HCT116 (cell line): ENCODE data around the gene MEIS2. TPM values are rescaled to one million over a fixed set of nuclear protein-coding genes. Genes with fewer than 3 reads are reported as not detected.

Experiments
- ATAC-seq: fragments of 200-7000 bp; cut with Tn5 transposase; 2 replicates; pipeline ENCODE4 v1.9.1; 2020; ENCODE audit warnings: mild to moderate bottlenecking, moderate library complexity
- BruUV-seq: library from RNA; stranded (reverse); fragments of 400-500 nt; replicated peaks from 2 replicates; lab custom pipeline; 2021; lab: Mats Ljungman, UMichigan
- CTCF ChIA-PET: fragments of 300-600 bp; sonication (Branson Sonifier 250); formaldehyde crosslinking; loops from one replicate; lab custom pipeline; 2021; ENCODE audit warnings: antibody characterized with exemption; lab: Charles Lee
- POLR2A ChIA-PET: fragments of 300-600, 350-600 bp; sonication (Branson Sonifier 250); formaldehyde crosslinking; loops from one replicate; lab custom pipeline; 2021; ENCODE audit warnings: antibody characterized with exemption; lab: Charles Lee
- RAD21 ChIA-PET, 2 experiments: fragments of 300-600 bp; sonication (Branson Sonifier 250); formaldehyde crosslinking; loops; one replicate each; lab custom pipeline; 2023; ENCODE audit warnings: low total read pairs in 2 of 2; ENCODE audit not compliant: uncharacterized antibody in 2 of 2, unreplicated experiment in 2 of 2, low non-redundant PET in 1 of 2; lab: Charles Lee
- DNase-seq: peaks from one replicate; pipeline ENCODE4 v3.0.0-alpha.2; 2010; ENCODE audit warnings: low read depth, low spot score
- H2AFZ ChIP-seq: fragments of 200-600 bp; shearing (Covaris generic), sonication (generic); 2 replicates; pipeline ENCODE4 v1.6.1; 2017; ENCODE audit warnings: low read depth, mixed run types, mixed read lengths, antibody characterized with exemption, low read length; ENCODE audit not compliant: poor library complexity, severe bottlenecking
- H3K27ac ChIP-seq: 2 replicates; pipeline ENCODE4 v1.5.1; 2012; ENCODE audit warnings: low read depth, low read length
- H3K27me3 ChIP-seq: fragments of 200-600 bp; sonication (generic); 2 replicates; pipeline ENCODE4 v1.6.1; 2016; ENCODE audit warnings: mixed run types, low read length, mixed read lengths; ENCODE audit not compliant: insufficient read depth
- H3K36me3 ChIP-seq, 2 experiments: fragments of 200-500 bp in 1 of 2; fragments of 200-600 bp in 1 of 2; sonication (Bioruptor generic) in 1 of 2; sonication (generic) in 1 of 2; 2 replicates each; pipeline versions ENCODE4 v1.5.1 to v1.6.1; 2014 to 2016; ENCODE audit warnings: low read length in 2 of 2, inconsistent platforms in 1 of 2, mixed read lengths in 1 of 2, mixed run types in 1 of 2; ENCODE audit not compliant: insufficient read depth in 2 of 2, control insufficient read depth in 1 of 2
- H3K4me1 ChIP-seq, 2 experiments: fragments of 200-600 bp in 1 of 2; sonication (generic) in 1 of 2; 2 replicates each; pipeline versions ENCODE4 v1.5.1 to v1.6.1; 2012 to 2017; ENCODE audit warnings: low read length in 2 of 2, inconsistent platforms in 1 of 2, mild to moderate bottlenecking in 1 of 2, mixed read lengths in 1 of 2, mixed run types in 1 of 2, moderate library complexity in 1 of 2; ENCODE audit not compliant: insufficient read depth in 2 of 2, control insufficient read depth in 1 of 2
- H3K4me2 ChIP-seq: fragments of 200-600 bp; sonication (generic); 2 replicates; pipeline ENCODE4 v1.6.1; 2017; ENCODE audit warnings: mixed run types, low read length, mixed read lengths
- H3K4me3 ChIP-seq, 2 experiments: fragments of 200-600 bp in 1 of 2; sonication (generic) in 1 of 2; replicated peaks in 1 of 2; 2 replicates each; pipeline ENCODE4 v1.5.1; 2011 to 2016; ENCODE audit warnings: low read length in 2 of 2, control low read depth in 1 of 2, low read depth in 1 of 2, mild to moderate bottlenecking in 1 of 2, mixed read lengths in 1 of 2, mixed run types in 1 of 2
- H3K79me2 ChIP-seq: fragments of 200-600 bp; sonication (generic); 2 replicates; pipeline ENCODE4 v1.6.1; 2017; ENCODE audit warnings: mild to moderate bottlenecking, mixed run types, low read length, moderate library complexity, mixed read lengths; ENCODE audit not compliant: insufficient read depth
- H3K9ac ChIP-seq: fragments of 200-600 bp; sonication (generic); 2 replicates; pipeline ENCODE4 v1.6.1; 2016; ENCODE audit warnings: low read length, mixed read lengths
- H3K9me2 ChIP-seq: fragments of 200-600 bp; sonication (generic), shearing (Covaris generic); 2 replicates; pipeline ENCODE4 v1.6.1; 2017; ENCODE audit warnings: mixed run types, mild to moderate bottlenecking, moderate library complexity; ENCODE audit not compliant: insufficient read depth
- H3K9me3 ChIP-seq, 2 experiments: fragments of 200-500 bp in 1 of 2; fragments of 200-600 bp in 1 of 2; sonication (Bioruptor generic) in 1 of 2; sonication (generic) in 1 of 2; 2 replicates each; pipeline ENCODE4 v1.6.1; 2014 to 2017; ENCODE audit warnings: low read length in 2 of 2, mixed read lengths in 2 of 2, inconsistent platforms in 1 of 2, low read depth in 1 of 2, mild to moderate bottlenecking in 1 of 2, mixed run types in 1 of 2, moderate library complexity in 1 of 2; ENCODE audit not compliant: control insufficient read depth in 1 of 2, insufficient read depth in 1 of 2
- H4K20me1 ChIP-seq: fragments of 200-600 bp; sonication (generic), shearing (Covaris generic); 2 replicates; pipeline ENCODE4 v1.6.1; 2017; ENCODE audit warnings: mixed run types, mild to moderate bottlenecking, moderate library complexity; ENCODE audit not compliant: insufficient read depth
- ELF1 ChIP-seq: IDR thresholded peaks from 2 replicates; pipeline ENCODE4 v1.6.1; 2012; ENCODE audit warnings: low read depth, borderline replicate concordance
- EZH2phosphoT487 ChIP-seq: fragments of 200-600 bp; IDR thresholded peaks from 2 replicates; pipeline ENCODE4 v1.6.1; 2018; ENCODE audit warnings: antibody characterized with exemption, borderline replicate concordance
- JUND ChIP-seq: IDR thresholded peaks from 2 replicates; pipeline ENCODE4 v1.6.1; 2012
- MAX ChIP-seq: IDR thresholded peaks from 2 replicates; pipeline ENCODE4 v1.6.1; 2012
- POLR2A ChIP-seq: IDR thresholded peaks from 2 replicates; pipeline ENCODE4 v1.7.0; 2011; ENCODE audit warnings: borderline replicate concordance; ENCODE audit not compliant: insufficient read depth, insufficient read length; ENCODE audit errors: extremely low read depth
- POLR2AphosphoS5 ChIP-seq: IDR thresholded peaks from 2 replicates; pipeline ENCODE4 v1.6.1; 2011; ENCODE audit warnings: mild to moderate bottlenecking, low read depth, low read length, moderate library complexity
- REST ChIP-seq: IDR thresholded peaks from 2 replicates; pipeline ENCODE4 v1.6.1; 2012; ENCODE audit warnings: low read depth
- TCF7L2 ChIP-seq: IDR thresholded peaks from 2 replicates; pipeline ENCODE4 v1.7.0; 2011; ENCODE audit warnings: borderline replicate concordance, inconsistent platforms; ENCODE audit not compliant: insufficient read depth, insufficient read length; ENCODE audit errors: extremely low read depth
- ZBTB33 ChIP-seq: IDR thresholded peaks from 2 replicates; pipeline ENCODE4 v1.6.1; 2011; ENCODE audit warnings: mild to moderate bottlenecking, low read length, moderate library complexity; ENCODE audit not compliant: insufficient replicate concordance; ENCODE audit errors: extremely low read depth
- ZFX ChIP-seq: fragments of 450-650 bp; IDR thresholded peaks from 2 replicates; pipeline ENCODE4 v1.6.1; 2017
- intact Hi-C: fragments of 100-400 bp; cut with micrococcal nuclease; formaldehyde crosslinking; loops from 2 replicates; pipeline ENCODE4 v1.10.0; 2022
- total RNA-seq: library from RNA; stranded (reverse); gene quantifications from one replicate; pipeline ENCODE4 v1.2.1, GENCODE V29; 2021; ENCODE audit not compliant: unreplicated experiment

The MEIS2 gene
- total RNA-seq, 1 experiment from 2014 or later = 11.5 TPM

- CTCF ChIA-PET = interaction anchor here (0.6 kb wide), 1 partner anchor 1339 kb away, joined by 3 read pairs; no protein-coding TSS in a partner anchor
- Histone ChIP-seq H2AFZ (no peak overlapping the region), H3K4me2 (no peak overlapping the region), H3K79me2 (no peaks in the 10 kb centered on the region), H3K4me3 (no peak overlapping the region), H3K4me1 (peaks cover 10 to 24% of the 10 kb centered on the region in 2 experiments; a peak in 3 of 4 replicates), H3K27ac (peak overlapping the region; percentile 35; the same call in 1 of the 2 replicates), H4K20me1 (no peaks in the 10 kb centered on the region), H3K27me3 (no peaks in the 10 kb centered on the region), H3K9me3 (no peaks in the 10 kb centered on the region), H3K9ac (no peak overlapping the region), H3K9me2 (no peaks in the 10 kb centered on the region), H3K36me3 (no peaks in the 10 kb centered on the region)
- RAD21 ChIA-PET = no interaction called here
- DNase-seq (no peak), ATAC-seq (no peak)
- BruUV-seq = no TSS peak
- TF ChIP-seq MAX (no peak), POLR2AphosphoS5 (no peak), TCF7L2 (no peak), ZBTB33 (no peak), ZFX (no peak), EZH2phosphoT487 (no peak), POLR2A (no peak), ELF1 (no peak), JUND (no peak), REST (no peak)
- intact Hi-C loops = no loop called here
- POLR2A ChIA-PET = no interaction called here
Observed at GRCh38 chr15:36896949-36897348, 203.4 kb downstream of the MEIS2 start.
